HEK293 (cell line): ENCODE results near the gene TBC1D14.

Experiments
- CTCF ChIA-PET: fragments of 350-600 bp; formaldehyde crosslinking; extraction: SDS; loops from one replicate; lab custom pipeline; 2021; ENCODE audit warnings: antibody characterized with exemption; lab: Yijun Ruan, JAX
- POLR2A ChIA-PET: fragments of 300-600 bp; formaldehyde crosslinking; extraction: SDS; loops from one replicate; lab custom pipeline; 2020; ENCODE audit warnings: antibody characterized with exemption, inconsistent platforms; lab: Yijun Ruan, JAX
- H3K27ac ChIP-seq: fragments of 200-500 bp; sonication (Bioruptor generic); 2 replicates; pipeline ENCODE4 v1.5.1; 2014; ENCODE audit warnings: low read depth, low read length, control low read depth, inconsistent platforms; ENCODE audit errors: extremely low read depth
- H3K36me3 ChIP-seq, 2 experiments: fragments of 200-500 bp in 1 of 2; sonication (Bioruptor generic) in 1 of 2; 1 replicate in 1 of 2; 2 replicates in 1 of 2; pipeline ENCODE4 v1.5.1; 2014 to 2017; ENCODE audit warnings: inconsistent platforms in 2 of 2, low read length in 2 of 2; ENCODE audit not compliant: control insufficient read depth in 2 of 2, insufficient read depth in 1 of 2
- H3K4me1 ChIP-seq: fragments of 200-500 bp; sonication (Bioruptor generic); 2 replicates; pipeline ENCODE4 v1.5.1; 2014; ENCODE audit warnings: mild to moderate bottlenecking, low read length, inconsistent platforms; ENCODE audit not compliant: control insufficient read depth, insufficient read depth
- H3K4me3 ChIP-seq: 2 replicates; pipeline ENCODE4 v1.5.1; 2011; ENCODE audit warnings: low read depth, mild to moderate bottlenecking, control low read depth, low read length, moderate library complexity
- H3K9me3 ChIP-seq: fragments of 200-500 bp; sonication (Bioruptor generic); 2 replicates; pipeline ENCODE4 v1.5.1; 2014; ENCODE audit warnings: low read depth, low read length, inconsistent platforms; ENCODE audit not compliant: control insufficient read depth, insufficient read depth
- EGR2 ChIP-seq: fragments of 450-650 bp; formaldehyde crosslinking; IDR thresholded peaks from 2 replicates; pipeline ENCODE4 v1.5.1; 2016; ENCODE audit warnings: low read depth, missing biosample characterization, missing genetic modification characterization
- HOXD13 ChIP-seq: sonication (generic); formaldehyde crosslinking; IDR thresholded peaks from 2 replicates; pipeline ENCODE4 v1.8.0; 2022; ENCODE audit warnings: missing genetic modification reagents, borderline replicate concordance
- IKZF3 ChIP-seq: fragments of 450-650 bp; IDR thresholded peaks from 2 replicates; pipeline ENCODE4 v1.5.0; 2018; ENCODE audit warnings: missing biosample characterization, mild to moderate bottlenecking, missing genetic modification characterization, moderate library complexity
- SP3 ChIP-seq: fragments of 450-650 bp; formaldehyde crosslinking; IDR thresholded peaks from 2 replicates; pipeline ENCODE4 v1.5.1; 2016; ENCODE audit warnings: missing biosample characterization, missing genetic modification characterization
- YY1 ChIP-seq: fragments of 450-650 bp; formaldehyde crosslinking; IDR thresholded peaks from 2 replicates; pipeline ENCODE4 v1.5.1; 2018; ENCODE audit warnings: missing biosample characterization, missing genetic modification characterization
- ZBTB21 ChIP-seq: fragments of 450-650 bp; formaldehyde crosslinking; IDR thresholded peaks from 2 replicates; pipeline ENCODE4 v1.5.1; 2017; ENCODE audit warnings: missing biosample characterization, missing genetic modification characterization
- ZBTB48 ChIP-seq: fragments of 450-650 bp; formaldehyde crosslinking; IDR thresholded peaks from 2 replicates; pipeline ENCODE4 v1.5.1; 2016; ENCODE audit warnings: missing biosample characterization, missing genetic modification characterization
- ZFP41 ChIP-seq: fragments of 450-650 bp; formaldehyde crosslinking; IDR thresholded peaks from 2 replicates; pipeline ENCODE4 v1.5.1; 2016; ENCODE audit warnings: missing biosample characterization, missing genetic modification characterization, borderline replicate concordance
- ZIC2 ChIP-seq: fragments of 450-650 bp; formaldehyde crosslinking; IDR thresholded peaks from 2 replicates; pipeline ENCODE4 v1.5.1; 2016; ENCODE audit warnings: missing biosample characterization, missing genetic modification characterization
- ZNF132 ChIP-seq: fragments of 450-650 bp; formaldehyde crosslinking; IDR thresholded peaks from 2 replicates; pipeline ENCODE4 v1.5.1; 2017; ENCODE audit warnings: missing biosample characterization, missing genetic modification characterization, borderline replicate concordance
- ZNF155 ChIP-seq: fragments of 450-650 bp; formaldehyde crosslinking; IDR thresholded peaks from 2 replicates; pipeline ENCODE4 v1.5.1; 2016; ENCODE audit warnings: missing biosample characterization, missing genetic modification characterization
- ZNF19 ChIP-seq: fragments of 450-650 bp; formaldehyde crosslinking; IDR thresholded peaks from 2 replicates; pipeline ENCODE4; 2016; ENCODE audit warnings: missing biosample characterization, missing genetic modification characterization, low read depth
- ZNF292 ChIP-seq: fragments of 450-650 bp; formaldehyde crosslinking; IDR thresholded peaks from 2 replicates; pipeline ENCODE4 v1.5.1; 2016; ENCODE audit warnings: low read depth, missing biosample characterization, missing genetic modification characterization, borderline replicate concordance
- ZNF335 ChIP-seq: fragments of 450-650 bp; formaldehyde crosslinking; conservative IDR thresholded peaks from 2 replicates; pipeline ENCODE4 v1.5.1; 2016; ENCODE audit warnings: missing biosample characterization, missing genetic modification characterization
- ZNF350 ChIP-seq: fragments of 450-650 bp; formaldehyde crosslinking; IDR thresholded peaks from 2 replicates; pipeline ENCODE4 v1.5.0; 2017; ENCODE audit warnings: missing biosample characterization, mild to moderate bottlenecking, missing genetic modification characterization
- ZNF391 ChIP-seq: fragments of 450-650 bp; formaldehyde crosslinking; IDR thresholded peaks from 2 replicates; pipeline ENCODE4 v1.5.1; 2016; ENCODE audit warnings: low read depth, missing biosample characterization, missing genetic modification characterization, borderline replicate concordance
- ZNF426 ChIP-seq: fragments of 450-650 bp; formaldehyde crosslinking; IDR thresholded peaks from 2 replicates; pipeline ENCODE4 v1.5.1; 2017; ENCODE audit warnings: missing biosample characterization, missing genetic modification characterization, mild to moderate bottlenecking, inconsistent platforms, moderate library complexity
- ZNF473 ChIP-seq: fragments of 450-650 bp; formaldehyde crosslinking; IDR thresholded peaks from 2 replicates; pipeline ENCODE4 v1.5.1; 2017; ENCODE audit warnings: missing biosample characterization, missing genetic modification characterization
- ZNF530 ChIP-seq: fragments of 450-650 bp; formaldehyde crosslinking; IDR thresholded peaks from 2 replicates; pipeline ENCODE4 v1.5.1; 2016; ENCODE audit warnings: low read depth, missing biosample characterization, missing genetic modification characterization
- ZNF555 ChIP-seq: fragments of 450-650 bp; formaldehyde crosslinking; conservative IDR thresholded peaks from 2 replicates; pipeline ENCODE4 v1.5.1; 2017; ENCODE audit warnings: missing biosample characterization, mild to moderate bottlenecking, missing genetic modification characterization, inconsistent platforms
- ZNF560 ChIP-seq: fragments of 450-650 bp; formaldehyde crosslinking; IDR thresholded peaks from 2 replicates; pipeline ENCODE4 v1.5.1; 2017; ENCODE audit warnings: missing biosample characterization, missing genetic modification characterization, borderline replicate concordance
- ZNF623 ChIP-seq: fragments of 450-650 bp; formaldehyde crosslinking; IDR thresholded peaks from 2 replicates; pipeline ENCODE4 v1.5.1; 2016; ENCODE audit warnings: missing biosample characterization, missing genetic modification characterization
- ZNF701 ChIP-seq: fragments of 450-650 bp; formaldehyde crosslinking; IDR thresholded peaks from 2 replicates; pipeline ENCODE4 v1.5.1; 2016; ENCODE audit warnings: missing biosample characterization, missing genetic modification characterization
- ZNF785 ChIP-seq: fragments of 450-650 bp; formaldehyde crosslinking; IDR thresholded peaks from 2 replicates; pipeline ENCODE4 v1.5.1; 2016; ENCODE audit warnings: missing biosample characterization, missing genetic modification characterization
- ZNF830 ChIP-seq: fragments of 450-650 bp; IDR thresholded peaks from 2 replicates; pipeline ENCODE4 v1.5.0; 2018; ENCODE audit warnings: missing biosample characterization, missing genetic modification characterization, low read depth, mild to moderate bottlenecking, moderate library complexity
- ZSCAN23 ChIP-seq: fragments of 450-650 bp; formaldehyde crosslinking; IDR thresholded peaks from 2 replicates; pipeline ENCODE4 v1.5.1; 2016; ENCODE audit warnings: missing biosample characterization, missing genetic modification characterization
- TF ChIP-seq, protein P1 (sequence below): fragments of 450-650 bp; IDR thresholded peaks from 2 replicates; pipeline ENCODE4 v1.5.1; 2018; ENCODE audit warnings: missing biosample characterization, missing genetic modification characterization
- TF ChIP-seq, protein P2 (sequence below): fragments of 450-650 bp; formaldehyde crosslinking; optimal IDR thresholded peaks from 2 replicates; pipeline ENCODE3; 2016; ENCODE audit warnings: missing biosample characterization, mild to moderate bottlenecking, missing genetic modification characterization
- TF ChIP-seq, protein P3 (sequence below): fragments of 450-650 bp; formaldehyde crosslinking; IDR thresholded peaks from 2 replicates; pipeline ENCODE4 v1.5.1; 2016; ENCODE audit warnings: missing biosample characterization, missing genetic modification characterization
- TF ChIP-seq, protein P4 (sequence below): fragments of 450-650 bp; formaldehyde crosslinking; IDR thresholded peaks from 2 replicates; pipeline ENCODE4 v1.5.1; 2016; ENCODE audit warnings: missing biosample characterization, missing genetic modification characterization
- TF ChIP-seq, protein P5 (sequence below): fragments of 450-650 bp; formaldehyde crosslinking; IDR thresholded peaks from 2 replicates; pipeline ENCODE4 v1.5.1; 2017; ENCODE audit warnings: missing biosample characterization, missing genetic modification characterization

Gene TBC1D14

DNA sequence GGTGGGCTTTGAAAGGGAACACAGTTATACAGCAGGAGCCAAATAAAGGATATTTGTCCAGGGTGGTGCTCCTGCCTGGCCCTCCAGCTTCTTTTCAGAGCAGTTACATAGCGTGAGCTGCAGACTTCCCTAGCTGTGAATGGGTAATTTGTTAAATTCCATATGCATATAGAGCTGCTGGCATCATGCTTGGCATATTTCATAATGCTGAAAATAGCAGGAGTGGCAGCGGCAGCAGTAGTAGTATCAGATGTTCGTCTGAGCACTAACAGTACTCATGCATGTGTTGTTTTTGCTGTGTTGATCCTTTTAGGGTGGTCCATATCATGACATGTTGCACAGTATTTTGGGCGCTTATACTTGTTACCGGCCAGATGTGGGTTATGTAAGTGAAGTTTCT is 99.9 kb downstream of the TBC1D14 start:
- Histone ChIP-seq H3K9me3 (no peaks in the 10 kb centered on the region), H3K4me1 (no peaks in the 10 kb centered on the region), H3K36me3 (peaks cover 0 to 80% of the 10 kb centered on the region in 2 experiments; a peak in 2 of 3 replicates), H3K4me3 (no peak overlapping the region), H3K27ac (no peak overlapping the region)
- POLR2A ChIA-PET, result no interaction called here
- CTCF ChIA-PET, result no interaction called here
- TF ChIP-seq ZNF292 (no peak), ZNF473 (tag by site-specific recombination) (no peak), ZNF530 (tag by site-specific recombination) (no peak), IKZF3 (tag by site-specific recombination) (no peak), ZNF701 (tag by site-specific recombination) (no peak), ZBTB48 (tag by site-specific recombination) (no peak), ZNF555 (no peak), ZFP41 (no peak), ZSCAN23 (no peak), SP3 (no peak), ZNF560 (tag by site-specific recombination) (no peak), ZNF155 (no peak), YY1 (tag by site-specific recombination) (no peak), ZNF830 (tag by site-specific recombination) (no peak), ZNF350 (tag by site-specific recombination) (no peak), EGR2 (tag by site-specific recombination) (no peak)
- TF ChIP-seq, protein P1, sequence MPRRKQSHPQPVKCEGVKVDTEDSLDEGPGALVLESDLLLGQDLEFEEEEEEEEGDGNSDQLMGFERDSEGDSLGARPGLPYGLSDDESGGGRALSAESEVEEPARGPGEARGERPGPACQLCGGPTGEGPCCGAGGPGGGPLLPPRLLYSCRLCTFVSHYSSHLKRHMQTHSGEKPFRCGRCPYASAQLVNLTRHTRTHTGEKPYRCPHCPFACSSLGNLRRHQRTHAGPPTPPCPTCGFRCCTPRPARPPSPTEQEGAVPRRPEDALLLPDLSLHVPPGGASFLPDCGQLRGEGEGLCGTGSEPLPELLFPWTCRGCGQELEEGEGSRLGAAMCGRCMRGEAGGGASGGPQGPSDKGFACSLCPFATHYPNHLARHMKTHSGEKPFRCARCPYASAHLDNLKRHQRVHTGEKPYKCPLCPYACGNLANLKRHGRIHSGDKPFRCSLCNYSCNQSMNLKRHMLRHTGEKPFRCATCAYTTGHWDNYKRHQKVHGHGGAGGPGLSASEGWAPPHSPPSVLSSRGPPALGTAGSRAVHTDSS (tag by site-specific recombination), result no peak
- TF ChIP-seq, protein P2, sequence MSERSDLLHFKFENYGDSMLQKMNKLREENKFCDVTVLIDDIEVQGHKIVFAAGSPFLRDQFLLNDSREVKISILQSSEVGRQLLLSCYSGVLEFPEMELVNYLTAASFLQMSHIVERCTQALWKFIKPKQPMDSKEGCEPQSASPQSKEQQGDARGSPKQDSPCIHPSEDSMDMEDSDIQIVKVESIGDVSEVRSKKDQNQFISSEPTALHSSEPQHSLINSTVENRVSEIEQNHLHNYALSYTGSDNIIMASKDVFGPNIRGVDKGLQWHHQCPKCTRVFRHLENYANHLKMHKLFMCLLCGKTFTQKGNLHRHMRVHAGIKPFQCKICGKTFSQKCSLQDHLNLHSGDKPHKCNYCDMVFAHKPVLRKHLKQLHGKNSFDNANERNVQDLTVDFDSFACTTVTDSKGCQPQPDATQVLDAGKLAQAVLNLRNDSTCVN (tag by site-specific recombination), result no peak
- TF ChIP-seq, protein P3, sequence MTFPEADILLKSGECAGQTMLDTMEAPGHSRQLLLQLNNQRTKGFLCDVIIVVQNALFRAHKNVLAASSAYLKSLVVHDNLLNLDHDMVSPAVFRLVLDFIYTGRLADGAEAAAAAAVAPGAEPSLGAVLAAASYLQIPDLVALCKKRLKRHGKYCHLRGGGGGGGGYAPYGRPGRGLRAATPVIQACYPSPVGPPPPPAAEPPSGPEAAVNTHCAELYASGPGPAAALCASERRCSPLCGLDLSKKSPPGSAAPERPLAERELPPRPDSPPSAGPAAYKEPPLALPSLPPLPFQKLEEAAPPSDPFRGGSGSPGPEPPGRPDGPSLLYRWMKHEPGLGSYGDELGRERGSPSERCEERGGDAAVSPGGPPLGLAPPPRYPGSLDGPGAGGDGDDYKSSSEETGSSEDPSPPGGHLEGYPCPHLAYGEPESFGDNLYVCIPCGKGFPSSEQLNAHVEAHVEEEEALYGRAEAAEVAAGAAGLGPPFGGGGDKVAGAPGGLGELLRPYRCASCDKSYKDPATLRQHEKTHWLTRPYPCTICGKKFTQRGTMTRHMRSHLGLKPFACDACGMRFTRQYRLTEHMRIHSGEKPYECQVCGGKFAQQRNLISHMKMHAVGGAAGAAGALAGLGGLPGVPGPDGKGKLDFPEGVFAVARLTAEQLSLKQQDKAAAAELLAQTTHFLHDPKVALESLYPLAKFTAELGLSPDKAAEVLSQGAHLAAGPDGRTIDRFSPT, result no peak
- TF ChIP-seq, protein P4, sequence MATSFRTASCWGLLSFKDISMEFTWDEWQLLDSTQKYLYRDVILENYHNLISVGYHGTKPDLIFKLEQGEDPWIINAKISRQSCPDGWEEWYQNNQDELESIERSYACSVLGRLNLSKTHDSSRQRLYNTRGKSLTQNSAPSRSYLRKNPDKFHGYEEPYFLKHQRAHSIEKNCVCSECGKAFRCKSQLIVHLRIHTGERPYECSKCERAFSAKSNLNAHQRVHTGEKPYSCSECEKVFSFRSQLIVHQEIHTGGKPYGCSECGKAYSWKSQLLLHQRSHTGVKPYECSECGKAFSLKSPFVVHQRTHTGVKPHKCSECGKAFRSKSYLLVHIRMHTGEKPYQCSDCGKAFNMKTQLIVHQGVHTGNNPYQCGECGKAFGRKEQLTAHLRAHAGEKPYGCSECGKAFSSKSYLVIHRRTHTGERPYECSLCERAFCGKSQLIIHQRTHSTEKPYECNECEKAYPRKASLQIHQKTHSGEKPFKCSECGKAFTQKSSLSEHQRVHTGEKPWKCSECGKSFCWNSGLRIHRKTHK, result no peak

DNA sequence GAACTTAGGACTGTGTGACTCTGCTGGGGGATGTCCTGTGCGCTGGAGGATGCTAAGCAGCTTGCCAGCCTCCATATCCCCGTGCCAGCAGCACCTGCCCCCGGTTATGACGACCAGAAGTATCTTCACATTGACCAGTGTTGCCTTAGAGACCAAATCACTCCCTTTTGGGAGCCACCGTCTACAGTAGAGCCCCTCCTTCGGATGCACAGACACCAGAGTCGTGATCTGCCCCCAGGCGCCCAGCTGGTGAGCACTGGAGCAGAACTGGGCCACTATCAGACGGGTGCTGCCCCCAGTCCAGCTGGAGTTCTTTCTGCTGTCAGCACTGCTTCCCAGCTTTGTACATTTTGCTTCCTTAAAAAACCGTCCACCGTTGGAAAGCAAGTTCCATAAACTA is 103.5 kb downstream of the TBC1D14 start:
- no peaks in the 10 kb centered on the region for H3K4me1 ChIP-seq
- no peaks in the 10 kb centered on the region for H3K9me3 ChIP-seq
- CTCF ChIA-PET, result no interaction called here
- H3K4me3 ChIP-seq, result no peak overlapping the region
- no peak overlapping the region for H3K27ac ChIP-seq
- H3K36me3 ChIP-seq, result peaks cover 0 to 89% of the 10 kb centered on the region in 2 experiments; a peak in 2 of 3 replicates
- POLR2A ChIA-PET, result no interaction called here
- TF ChIP-seq ZNF391 (tag by site-specific recombination) (no peak), ZNF19 (tag by site-specific recombination) (no peak), HOXD13 (no peak), EGR2 (tag by site-specific recombination) (no peak), ZIC2 (no peak), ZNF335 (tag by site-specific recombination) (no peak), ZNF623 (tag by site-specific recombination) (no peak), ZBTB21 (tag by site-specific recombination) (no peak), ZNF426 (no peak), ZNF785 (tag by site-specific recombination) (no peak), ZNF132 (tag by site-specific recombination) (no peak)
- TF ChIP-seq, protein P5, sequence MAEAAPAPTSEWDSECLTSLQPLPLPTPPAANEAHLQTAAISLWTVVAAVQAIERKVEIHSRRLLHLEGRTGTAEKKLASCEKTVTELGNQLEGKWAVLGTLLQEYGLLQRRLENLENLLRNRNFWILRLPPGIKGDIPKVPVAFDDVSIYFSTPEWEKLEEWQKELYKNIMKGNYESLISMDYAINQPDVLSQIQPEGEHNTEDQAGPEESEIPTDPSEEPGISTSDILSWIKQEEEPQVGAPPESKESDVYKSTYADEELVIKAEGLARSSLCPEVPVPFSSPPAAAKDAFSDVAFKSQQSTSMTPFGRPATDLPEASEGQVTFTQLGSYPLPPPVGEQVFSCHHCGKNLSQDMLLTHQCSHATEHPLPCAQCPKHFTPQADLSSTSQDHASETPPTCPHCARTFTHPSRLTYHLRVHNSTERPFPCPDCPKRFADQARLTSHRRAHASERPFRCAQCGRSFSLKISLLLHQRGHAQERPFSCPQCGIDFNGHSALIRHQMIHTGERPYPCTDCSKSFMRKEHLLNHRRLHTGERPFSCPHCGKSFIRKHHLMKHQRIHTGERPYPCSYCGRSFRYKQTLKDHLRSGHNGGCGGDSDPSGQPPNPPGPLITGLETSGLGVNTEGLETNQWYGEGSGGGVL, result no peak
